ENCODE data around the gene STH.

STH gene

GRCh38 chr17:46023783-46024388 lies 24.8 kb downstream of the STH start:
- in situ Hi-C loops (cut with HindIII; ENCODE audit: low pct_unique_long_range_greater_than_20kb, low sequenced_read_pairs): no loop called here
- no peak for TF ChIP-seq JUND (IDR thresholded peaks at IDR 0.05; ENCODE audit: low read depth)
- no peak for DNase-seq (ENCODE audit: low read depth in 1 of 2, low spot score in 1 of 2)

GRCh38 chr17:46024590-46024989 lies 25.5 kb downstream of the STH start:
- in situ Hi-C loops (cut with HindIII; ENCODE audit: low pct_unique_long_range_greater_than_20kb, low sequenced_read_pairs): no loop called here

GRCh38 chr17:46025060-46025459 lies 26.0 kb downstream of the STH start:
- no peak for TF ChIP-seq JUND (IDR thresholded peaks at IDR 0.05; ENCODE audit: low read depth)
- in situ Hi-C loops (cut with HindIII; ENCODE audit: low pct_unique_long_range_greater_than_20kb, low sequenced_read_pairs): no loop called here
- no peak for DNase-seq (ENCODE audit: low read depth in 1 of 2, low spot score in 1 of 2)

More at GRCh38 chr17:46024590-46024989, 25.5 kb downstream of the STH start:
- DNase-seq (ENCODE audit: low read depth in 1 of 2, low spot score in 1 of 2): no peak
- no peak for TF ChIP-seq JUND (IDR thresholded peaks at IDR 0.05; ENCODE audit: low read depth)

GRCh38 chr17:46025510-46026165 lies 26.6 kb downstream of the STH start:
- no peak for TF ChIP-seq JUND (IDR thresholded peaks at IDR 0.05; ENCODE audit: low read depth)
- no peak for DNase-seq (ENCODE audit: low read depth in 1 of 2, low spot score in 1 of 2)
- in situ Hi-C loops (cut with HindIII; ENCODE audit: low pct_unique_long_range_greater_than_20kb, low sequenced_read_pairs): no loop called here

- no peak for DNase-seq (ENCODE audit: low read depth in 1 of 2, low spot score in 1 of 2)
- in situ Hi-C loops (cut with HindIII; ENCODE audit: low pct_unique_long_range_greater_than_20kb, low sequenced_read_pairs): no loop called here
Measured at GRCh38 chr17:46026166-46027047, 27.4 kb downstream of the STH start.

GRCh38 chr17:46027048-46027975 lies 28.3 kb downstream of the STH start:
- in situ Hi-C loops (cut with HindIII; ENCODE audit: low pct_unique_long_range_greater_than_20kb, low sequenced_read_pairs): no loop called here
- TF ChIP-seq JUND (IDR thresholded peaks at IDR 0.05; ENCODE audit: low read depth): no peak
- no peak for DNase-seq (ENCODE audit: low read depth in 1 of 2, low spot score in 1 of 2)

More at GRCh38 chr17:46026166-46027047, 27.4 kb downstream of the STH start:
- TF ChIP-seq JUND (IDR thresholded peaks at IDR 0.05; ENCODE audit: low read depth): no peak

GRCh38 chr17:46027976-46028325 lies 28.9 kb downstream of the STH start:
- TF ChIP-seq JUND (IDR thresholded peaks at IDR 0.05; ENCODE audit: low read depth): no peak
- in situ Hi-C loops (cut with HindIII; ENCODE audit: low pct_unique_long_range_greater_than_20kb, low sequenced_read_pairs): no loop called here
- DNase-seq (ENCODE audit: low read depth in 1 of 2, low spot score in 1 of 2): no peak

GRCh38 chr17:46028374-46028773 lies 29.3 kb downstream of the STH start:
- DNase-seq (ENCODE audit: low read depth in 1 of 2, low spot score in 1 of 2): no peak
- in situ Hi-C loops (cut with HindIII; ENCODE audit: low pct_unique_long_range_greater_than_20kb, low sequenced_read_pairs): no loop called here

GRCh38 chr17:46028981-46029565 lies 30.0 kb downstream of the STH start:
- in situ Hi-C loops (cut with HindIII; ENCODE audit: low pct_unique_long_range_greater_than_20kb, low sequenced_read_pairs): no loop called here
- DNase-seq (ENCODE audit: low read depth in 1 of 2, low spot score in 1 of 2): no peak

More at GRCh38 chr17:46028374-46028773, 29.3 kb downstream of the STH start:
- no peak for TF ChIP-seq JUND (IDR thresholded peaks at IDR 0.05; ENCODE audit: low read depth)

GRCh38 chr17:46029627-46030026 lies 30.6 kb downstream of the STH start:
- in situ Hi-C loops (cut with HindIII; ENCODE audit: low pct_unique_long_range_greater_than_20kb, low sequenced_read_pairs): no loop called here
- DNase-seq (ENCODE audit: low read depth in 1 of 2, low spot score in 1 of 2): no peak
- TF ChIP-seq JUND (IDR thresholded peaks at IDR 0.05; ENCODE audit: low read depth): no peak

More at GRCh38 chr17:46028981-46029565, 30.0 kb downstream of the STH start:
- TF ChIP-seq JUND (IDR thresholded peaks at IDR 0.05; ENCODE audit: low read depth): no peak

- no peak for DNase-seq (ENCODE audit: low read depth in 1 of 2, low spot score in 1 of 2)
- TF ChIP-seq JUND (IDR thresholded peaks at IDR 0.05; ENCODE audit: low read depth): no peak
- in situ Hi-C loops (cut with HindIII; ENCODE audit: low pct_unique_long_range_greater_than_20kb, low sequenced_read_pairs): no loop called here
Measured at GRCh38 chr17:46030752-46031151, 31.7 kb downstream of the STH start.

GRCh38 chr17:46031440-46031839 lies 32.4 kb downstream of the STH start:
- in situ Hi-C loops (cut with HindIII; ENCODE audit: low pct_unique_long_range_greater_than_20kb, low sequenced_read_pairs): no loop called here
- no peak for DNase-seq (ENCODE audit: low read depth in 1 of 2, low spot score in 1 of 2)
- TF ChIP-seq JUND (IDR thresholded peaks at IDR 0.05; ENCODE audit: low read depth): no peak

Data from T47D (cell line).